HEK293 (cell line): ENCODE results near the gene GRHL3.

Experiments
- CTCF ChIA-PET: fragments of 350-600 bp; formaldehyde crosslinking; extraction: SDS; loops from one replicate; lab custom pipeline; 2021; ENCODE audit warnings: antibody characterized with exemption; lab: Yijun Ruan, JAX
- POLR2A ChIA-PET: fragments of 300-600 bp; formaldehyde crosslinking; extraction: SDS; loops from one replicate; lab custom pipeline; 2020; ENCODE audit warnings: antibody characterized with exemption, inconsistent platforms; lab: Yijun Ruan, JAX
- H3K27ac ChIP-seq: fragments of 200-500 bp; sonication (Bioruptor generic); 2 replicates; pipeline ENCODE4 v1.5.1; 2014; ENCODE audit warnings: low read depth, low read length, control low read depth, inconsistent platforms; ENCODE audit errors: extremely low read depth
- H3K36me3 ChIP-seq, 2 experiments: fragments of 200-500 bp in 1 of 2; sonication (Bioruptor generic) in 1 of 2; 1 replicate in 1 of 2; 2 replicates in 1 of 2; pipeline ENCODE4 v1.5.1; 2014 to 2017; ENCODE audit warnings: inconsistent platforms in 2 of 2, low read length in 2 of 2; ENCODE audit not compliant: control insufficient read depth in 2 of 2, insufficient read depth in 1 of 2
- H3K4me1 ChIP-seq: fragments of 200-500 bp; sonication (Bioruptor generic); 2 replicates; pipeline ENCODE4 v1.5.1; 2014; ENCODE audit warnings: mild to moderate bottlenecking, low read length, inconsistent platforms; ENCODE audit not compliant: control insufficient read depth, insufficient read depth
- H3K4me3 ChIP-seq: 2 replicates; pipeline ENCODE4 v1.5.1; 2011; ENCODE audit warnings: low read depth, mild to moderate bottlenecking, control low read depth, low read length, moderate library complexity
- H3K9me3 ChIP-seq: fragments of 200-500 bp; sonication (Bioruptor generic); 2 replicates; pipeline ENCODE4 v1.5.1; 2014; ENCODE audit warnings: low read depth, low read length, inconsistent platforms; ENCODE audit not compliant: control insufficient read depth, insufficient read depth
- BCL11A ChIP-seq: fragments of 450-650 bp; formaldehyde crosslinking; IDR thresholded peaks from 2 replicates; pipeline ENCODE4 v1.5.1; 2016; ENCODE audit warnings: low read depth, missing biosample characterization, missing genetic modification characterization
- BCL6B ChIP-seq: fragments of 450-650 bp; formaldehyde crosslinking; IDR thresholded peaks from 2 replicates; pipeline ENCODE4 v1.5.1; 2017; ENCODE audit warnings: missing biosample characterization, missing genetic modification characterization
- MZF1 ChIP-seq: fragments of 450-650 bp; formaldehyde crosslinking; IDR thresholded peaks from 2 replicates; pipeline ENCODE4 v1.5.1; 2017; ENCODE audit warnings: missing biosample characterization, missing genetic modification characterization, borderline replicate concordance
- SETDB1 ChIP-seq: IDR thresholded peaks from one replicate; pipeline ENCODE4 v1.6.1; 2017; ENCODE audit warnings: mild to moderate bottlenecking, low read length, moderate library complexity, mixed read lengths; ENCODE audit not compliant: insufficient read length
- YY1 ChIP-seq: fragments of 450-650 bp; formaldehyde crosslinking; IDR thresholded peaks from 2 replicates; pipeline ENCODE4 v1.5.1; 2018; ENCODE audit warnings: missing biosample characterization, missing genetic modification characterization
- ZBTB49 ChIP-seq: fragments of 450-650 bp; formaldehyde crosslinking; IDR thresholded peaks from 2 replicates; pipeline ENCODE4 v1.5.1; 2016; ENCODE audit warnings: missing biosample characterization, missing genetic modification characterization, low read depth
- ZBTB6 ChIP-seq: fragments of 450-650 bp; formaldehyde crosslinking; IDR thresholded peaks from 2 replicates; pipeline ENCODE4 v1.5.1; 2017; ENCODE audit warnings: missing biosample characterization, missing genetic modification characterization
- ZEB2 ChIP-seq: fragments of 450-650 bp; formaldehyde crosslinking; IDR thresholded peaks from 2 replicates; pipeline ENCODE4 v1.5.1; 2016; ENCODE audit warnings: missing biosample characterization, missing genetic modification characterization
- ZIC2 ChIP-seq: fragments of 450-650 bp; formaldehyde crosslinking; IDR thresholded peaks from 2 replicates; pipeline ENCODE4 v1.5.1; 2016; ENCODE audit warnings: missing biosample characterization, missing genetic modification characterization
- ZNF121 ChIP-seq: fragments of 450-650 bp; formaldehyde crosslinking; IDR thresholded peaks from 2 replicates; pipeline ENCODE4 v1.5.1; 2016; ENCODE audit warnings: missing biosample characterization, missing genetic modification characterization
- ZNF155 ChIP-seq: fragments of 450-650 bp; formaldehyde crosslinking; IDR thresholded peaks from 2 replicates; pipeline ENCODE4 v1.5.1; 2016; ENCODE audit warnings: missing biosample characterization, missing genetic modification characterization
- ZNF292 ChIP-seq: fragments of 450-650 bp; formaldehyde crosslinking; IDR thresholded peaks from 2 replicates; pipeline ENCODE4 v1.5.1; 2016; ENCODE audit warnings: low read depth, missing biosample characterization, missing genetic modification characterization, borderline replicate concordance
- ZNF394 ChIP-seq: fragments of 450-650 bp; formaldehyde crosslinking; IDR thresholded peaks from 2 replicates; pipeline ENCODE4 v1.5.1; 2016; ENCODE audit warnings: missing biosample characterization, missing genetic modification characterization, mild to moderate bottlenecking, moderate library complexity, borderline replicate concordance
- ZNF416 ChIP-seq: fragments of 450-650 bp; formaldehyde crosslinking; IDR thresholded peaks from 2 replicates; pipeline ENCODE4 v1.5.1; 2016; ENCODE audit warnings: missing biosample characterization, missing genetic modification characterization
- ZNF529 ChIP-seq: fragments of 450-650 bp; formaldehyde crosslinking; IDR thresholded peaks from 2 replicates; pipeline ENCODE4 v1.5.1; 2017; ENCODE audit warnings: missing genetic modification characterization, missing biosample characterization; ENCODE audit not compliant: insufficient replicate concordance
- ZNF555 ChIP-seq: fragments of 450-650 bp; formaldehyde crosslinking; conservative IDR thresholded peaks from 2 replicates; pipeline ENCODE4 v1.5.1; 2017; ENCODE audit warnings: missing biosample characterization, mild to moderate bottlenecking, missing genetic modification characterization, inconsistent platforms
- ZNF561 ChIP-seq: fragments of 450-650 bp; IDR thresholded peaks from 2 replicates; pipeline ENCODE4 v1.5.1; 2018; ENCODE audit warnings: missing biosample characterization, missing genetic modification characterization, borderline replicate concordance
- ZNF610 ChIP-seq: fragments of 450-650 bp; formaldehyde crosslinking; IDR thresholded peaks from 2 replicates; pipeline ENCODE4 v1.5.1; 2016; ENCODE audit warnings: missing biosample characterization, missing genetic modification characterization, borderline replicate concordance
- ZNF76 ChIP-seq: fragments of 450-650 bp; formaldehyde crosslinking; IDR thresholded peaks from 2 replicates; pipeline ENCODE4; 2016; ENCODE audit warnings: low read depth, missing biosample characterization, missing genetic modification characterization, borderline replicate concordance
- ZSCAN16 ChIP-seq: fragments of 450-650 bp; formaldehyde crosslinking; IDR thresholded peaks from 2 replicates; pipeline ENCODE4 v1.5.1; 2016; ENCODE audit warnings: missing biosample characterization, missing genetic modification characterization
- TF ChIP-seq, protein P1 (sequence below): fragments of 450-650 bp; formaldehyde crosslinking; IDR thresholded peaks from 2 replicates; pipeline ENCODE4 v1.5.1; 2016; ENCODE audit warnings: missing biosample characterization, missing genetic modification characterization
- TF ChIP-seq, protein P2 (sequence below): fragments of 450-650 bp; formaldehyde crosslinking; conservative IDR thresholded peaks from 2 replicates; pipeline ENCODE4 v1.5.1; 2016; ENCODE audit warnings: low read depth, missing biosample characterization, missing genetic modification characterization

Gene GRHL3

DNA sequence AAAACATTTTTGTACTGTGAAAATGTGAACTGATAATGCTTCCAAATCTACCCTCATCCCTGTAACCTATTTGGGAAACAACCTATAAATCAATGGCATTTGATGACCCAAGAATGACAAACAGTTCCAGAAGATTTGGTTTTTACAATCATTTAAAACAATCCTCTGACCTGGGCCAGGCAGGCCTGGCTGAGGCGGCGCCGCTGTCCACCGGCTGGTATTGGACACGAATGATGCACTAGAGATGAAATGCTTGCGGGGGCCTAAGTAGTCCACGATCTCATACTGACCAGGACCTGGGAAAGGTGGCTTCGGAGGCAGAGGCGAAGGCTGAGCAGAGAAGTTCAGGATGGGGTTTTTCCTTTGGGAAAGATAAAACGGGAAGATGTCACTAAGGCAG lies 41.5 kb downstream of the GRHL3 start:
- H3K4me1 ChIP-seq: no peaks in the 10 kb centered on the region
- no peak overlapping the region for H3K4me3 ChIP-seq
- H3K9me3 ChIP-seq: no peaks in the 10 kb centered on the region
- TF ChIP-seq ZNF416 (tag by site-specific recombination) (no peak), ZNF155 (tag by site-specific recombination) (no peak), ZEB2 (tag by site-specific recombination) (no peak), ZNF121 (tag by site-specific recombination) (no peak), MZF1 (tag by site-specific recombination) (no peak), ZBTB6 (tag by site-specific recombination) (no peak)
- TF ChIP-seq, all 188 proteins: peak for 0
- ChIA-PET POLR2A (no interaction called here), CTCF (no interaction called here)
- H3K36me3 ChIP-seq: peaks cover 0 to 59% of the 10 kb centered on the region in 2 experiments; a peak in 1 of 3 replicates
- no peak overlapping the region for H3K27ac ChIP-seq

- ChIA-PET POLR2A (no interaction called here), CTCF (interaction anchor here (1.5 to 1.7 kb wide), 2 partner anchors 160 to 163 kb away, joined by 3 to 4 read pairs; no protein-coding TSS in a partner anchor)
- Histone ChIP-seq H3K27ac (no peak overlapping the region), H3K4me1 (no peaks in the 10 kb centered on the region), H3K4me3 (no peak overlapping the region), H3K36me3 (peaks cover 0 to 56% of the 10 kb centered on the region in 2 experiments; a peak in 1 of 3 replicates), H3K9me3 (no peaks in the 10 kb centered on the region)
- TF ChIP-seq ZNF292: no peak
- TF ChIP-seq ZIC2 (tag by site-specific recombination): no peak
- no peak for TF ChIP-seq ZBTB49 (tag by site-specific recombination)
- no peak for TF ChIP-seq ZBTB6 (tag by site-specific recombination)
- no peak for TF ChIP-seq BCL11A
- TF ChIP-seq ZNF610: no peak
- TF ChIP-seq, protein P1, sequence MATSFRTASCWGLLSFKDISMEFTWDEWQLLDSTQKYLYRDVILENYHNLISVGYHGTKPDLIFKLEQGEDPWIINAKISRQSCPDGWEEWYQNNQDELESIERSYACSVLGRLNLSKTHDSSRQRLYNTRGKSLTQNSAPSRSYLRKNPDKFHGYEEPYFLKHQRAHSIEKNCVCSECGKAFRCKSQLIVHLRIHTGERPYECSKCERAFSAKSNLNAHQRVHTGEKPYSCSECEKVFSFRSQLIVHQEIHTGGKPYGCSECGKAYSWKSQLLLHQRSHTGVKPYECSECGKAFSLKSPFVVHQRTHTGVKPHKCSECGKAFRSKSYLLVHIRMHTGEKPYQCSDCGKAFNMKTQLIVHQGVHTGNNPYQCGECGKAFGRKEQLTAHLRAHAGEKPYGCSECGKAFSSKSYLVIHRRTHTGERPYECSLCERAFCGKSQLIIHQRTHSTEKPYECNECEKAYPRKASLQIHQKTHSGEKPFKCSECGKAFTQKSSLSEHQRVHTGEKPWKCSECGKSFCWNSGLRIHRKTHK (tag by site-specific recombination): no peak
- no peak for TF ChIP-seq ZNF394
- no peak for TF ChIP-seq ZNF529
- no peak for TF ChIP-seq BCL6B (tag by site-specific recombination)
- TF ChIP-seq ZSCAN16 (tag by site-specific recombination): no peak
- TF ChIP-seq SETDB1: no peak
- TF ChIP-seq ZNF76 (tag by site-specific recombination): no peak
- no peak for TF ChIP-seq ZNF555 (tag by site-specific recombination)
- no peak for TF ChIP-seq ZNF561
- TF ChIP-seq, protein P2, sequence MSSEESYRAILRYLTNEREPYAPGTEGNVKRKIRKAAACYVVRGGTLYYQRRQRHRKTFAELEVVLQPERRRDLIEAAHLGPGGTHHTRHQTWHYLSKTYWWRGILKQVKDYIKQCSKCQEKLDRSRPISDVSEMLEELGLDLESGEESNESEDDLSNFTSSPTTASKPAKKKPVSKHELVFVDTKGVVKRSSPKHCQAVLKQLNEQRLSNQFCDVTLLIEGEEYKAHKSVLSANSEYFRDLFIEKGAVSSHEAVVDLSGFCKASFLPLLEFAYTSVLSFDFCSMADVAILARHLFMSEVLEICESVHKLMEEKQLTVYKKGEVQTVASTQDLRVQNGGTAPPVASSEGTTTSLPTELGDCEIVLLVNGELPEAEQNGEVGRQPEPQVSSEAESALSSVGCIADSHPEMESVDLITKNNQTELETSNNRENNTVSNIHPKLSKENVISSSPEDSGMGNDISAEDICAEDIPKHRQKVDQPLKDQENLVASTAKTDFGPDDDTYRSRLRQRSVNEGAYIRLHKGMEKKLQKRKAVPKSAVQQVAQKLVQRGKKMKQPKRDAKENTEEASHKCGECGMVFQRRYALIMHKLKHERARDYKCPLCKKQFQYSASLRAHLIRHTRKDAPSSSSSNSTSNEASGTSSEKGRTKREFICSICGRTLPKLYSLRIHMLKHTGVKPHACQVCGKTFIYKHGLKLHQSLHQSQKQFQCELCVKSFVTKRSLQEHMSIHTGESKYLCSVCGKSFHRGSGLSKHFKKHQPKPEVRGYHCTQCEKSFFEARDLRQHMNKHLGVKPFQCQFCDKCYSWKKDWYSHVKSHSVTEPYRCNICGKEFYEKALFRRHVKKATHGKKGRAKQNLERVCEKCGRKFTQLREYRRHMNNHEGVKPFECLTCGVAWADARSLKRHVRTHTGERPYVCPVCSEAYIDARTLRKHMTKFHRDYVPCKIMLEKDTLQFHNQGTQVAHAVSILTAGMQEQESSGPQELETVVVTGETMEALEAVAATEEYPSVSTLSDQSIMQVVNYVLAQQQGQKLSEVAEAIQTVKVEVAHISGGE (tag by site-specific recombination): no peak
- TF ChIP-seq YY1 (tag by site-specific recombination): no peak
Observed at GRCh38 chr1:24361811-24362210, 42.7 kb downstream of the GRHL3 start.
